ENCODE data around the gene CARS1.

- TF ChIP-seq CTCF (IDR thresholded peaks at IDR 0.05) (no peak), POLR2AphosphoS5 (IDR thresholded peaks at IDR 0.05; ENCODE audit: low read depth, low read length) (no peak)
- TF ChIP-seq, protein P1, sequence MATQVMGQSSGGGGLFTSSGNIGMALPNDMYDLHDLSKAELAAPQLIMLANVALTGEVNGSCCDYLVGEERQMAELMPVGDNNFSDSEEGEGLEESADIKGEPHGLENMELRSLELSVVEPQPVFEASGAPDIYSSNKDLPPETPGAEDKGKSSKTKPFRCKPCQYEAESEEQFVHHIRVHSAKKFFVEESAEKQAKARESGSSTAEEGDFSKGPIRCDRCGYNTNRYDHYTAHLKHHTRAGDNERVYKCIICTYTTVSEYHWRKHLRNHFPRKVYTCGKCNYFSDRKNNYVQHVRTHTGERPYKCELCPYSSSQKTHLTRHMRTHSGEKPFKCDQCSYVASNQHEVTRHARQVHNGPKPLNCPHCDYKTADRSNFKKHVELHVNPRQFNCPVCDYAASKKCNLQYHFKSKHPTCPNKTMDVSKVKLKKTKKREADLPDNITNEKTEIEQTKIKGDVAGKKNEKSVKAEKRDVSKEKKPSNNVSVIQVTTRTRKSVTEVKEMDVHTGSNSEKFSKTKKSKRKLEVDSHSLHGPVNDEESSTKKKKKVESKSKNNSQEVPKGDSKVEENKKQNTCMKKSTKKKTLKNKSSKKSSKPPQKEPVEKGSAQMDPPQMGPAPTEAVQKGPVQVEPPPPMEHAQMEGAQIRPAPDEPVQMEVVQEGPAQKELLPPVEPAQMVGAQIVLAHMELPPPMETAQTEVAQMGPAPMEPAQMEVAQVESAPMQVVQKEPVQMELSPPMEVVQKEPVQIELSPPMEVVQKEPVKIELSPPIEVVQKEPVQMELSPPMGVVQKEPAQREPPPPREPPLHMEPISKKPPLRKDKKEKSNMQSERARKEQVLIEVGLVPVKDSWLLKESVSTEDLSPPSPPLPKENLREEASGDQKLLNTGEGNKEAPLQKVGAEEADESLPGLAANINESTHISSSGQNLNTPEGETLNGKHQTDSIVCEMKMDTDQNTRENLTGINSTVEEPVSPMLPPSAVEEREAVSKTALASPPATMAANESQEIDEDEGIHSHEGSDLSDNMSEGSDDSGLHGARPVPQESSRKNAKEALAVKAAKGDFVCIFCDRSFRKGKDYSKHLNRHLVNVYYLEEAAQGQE (IDR thresholded peaks at IDR 0.05; ENCODE audit: insufficient read depth in 1 of 2, low read depth in 2 of 2, low read length in 1 of 2) = no peak
These were observed 36.1 kb downstream of the CARS1 start for GRCh38 chr11:3021125-3021524.
